T1000 (cell line): ENCODE measurements around the gene IFIT1.
"Not testable (repeated sequence)": the region's sequence is repeated elsewhere in the genome, so short reads cannot be mapped to it uniquely, and the experiment has no call there.

Source experiments
- DNase-seq: peaks from one replicate; lab custom pipeline; 2025; ENCODE audit warnings: mixed read lengths; lab: John Stamatoyannopoulos, UW

IFIT1 gene

DNA sequence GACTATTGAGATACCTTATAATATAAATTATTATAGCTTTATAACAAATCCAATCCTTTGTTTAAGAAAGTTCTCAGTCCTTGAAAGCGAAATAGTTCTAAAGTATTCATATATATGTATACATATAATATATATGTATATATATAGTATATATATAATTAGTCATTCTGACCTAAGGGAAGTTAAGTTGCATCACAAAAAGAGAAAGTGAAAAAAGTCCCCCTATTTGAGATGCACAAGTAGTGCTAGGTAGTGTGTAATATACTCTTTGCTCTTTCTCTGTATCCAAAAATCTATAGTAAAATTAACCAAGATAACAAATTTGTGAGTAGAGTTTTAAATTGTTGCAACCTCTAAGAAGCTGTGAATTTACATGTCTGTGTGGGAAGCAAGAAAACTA is 27.9 kb upstream of the IFIT1 start:
- no peak for DNase-seq

DNA sequence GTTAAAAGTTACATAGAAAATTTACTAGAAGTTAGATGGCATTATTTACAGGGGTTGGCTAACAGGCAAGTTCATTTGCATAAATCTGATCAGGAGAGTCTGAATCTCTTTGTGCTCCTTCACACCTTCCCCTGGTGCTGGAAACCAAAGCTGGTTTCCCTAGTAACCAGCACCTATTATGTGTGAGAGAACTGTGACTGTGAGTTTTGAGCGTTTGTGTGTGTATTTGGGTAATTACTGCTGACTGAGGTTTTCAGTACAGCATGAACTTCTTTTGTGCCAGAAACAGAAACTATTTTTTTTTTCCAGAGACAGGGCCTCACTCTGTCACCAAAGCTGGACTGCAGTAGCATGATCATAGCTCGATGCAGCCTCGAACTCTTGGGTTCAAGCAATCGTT is 24.9 kb upstream of the IFIT1 start:
- DNase-seq: no peak

DNA sequence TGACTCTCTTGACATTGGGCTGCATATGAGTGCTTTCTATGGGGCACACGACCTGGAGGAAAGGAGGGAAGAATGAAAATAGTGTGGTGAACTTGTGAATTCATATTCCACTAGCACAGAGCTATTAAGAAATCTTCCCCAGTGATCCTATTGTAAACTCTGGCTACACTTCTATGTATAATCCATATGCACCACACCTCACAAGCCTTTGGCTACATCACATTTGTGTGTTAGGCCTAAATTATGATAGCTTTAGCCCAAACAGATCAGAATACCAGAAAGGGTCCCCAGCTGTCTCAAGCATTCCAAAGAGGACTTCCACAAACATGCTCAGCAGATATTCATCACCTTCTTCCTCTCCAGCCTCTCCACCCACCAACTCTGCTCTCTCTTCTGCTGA is 24.3 kb upstream of the IFIT1 start:
- DNase-seq: no peak

DNA sequence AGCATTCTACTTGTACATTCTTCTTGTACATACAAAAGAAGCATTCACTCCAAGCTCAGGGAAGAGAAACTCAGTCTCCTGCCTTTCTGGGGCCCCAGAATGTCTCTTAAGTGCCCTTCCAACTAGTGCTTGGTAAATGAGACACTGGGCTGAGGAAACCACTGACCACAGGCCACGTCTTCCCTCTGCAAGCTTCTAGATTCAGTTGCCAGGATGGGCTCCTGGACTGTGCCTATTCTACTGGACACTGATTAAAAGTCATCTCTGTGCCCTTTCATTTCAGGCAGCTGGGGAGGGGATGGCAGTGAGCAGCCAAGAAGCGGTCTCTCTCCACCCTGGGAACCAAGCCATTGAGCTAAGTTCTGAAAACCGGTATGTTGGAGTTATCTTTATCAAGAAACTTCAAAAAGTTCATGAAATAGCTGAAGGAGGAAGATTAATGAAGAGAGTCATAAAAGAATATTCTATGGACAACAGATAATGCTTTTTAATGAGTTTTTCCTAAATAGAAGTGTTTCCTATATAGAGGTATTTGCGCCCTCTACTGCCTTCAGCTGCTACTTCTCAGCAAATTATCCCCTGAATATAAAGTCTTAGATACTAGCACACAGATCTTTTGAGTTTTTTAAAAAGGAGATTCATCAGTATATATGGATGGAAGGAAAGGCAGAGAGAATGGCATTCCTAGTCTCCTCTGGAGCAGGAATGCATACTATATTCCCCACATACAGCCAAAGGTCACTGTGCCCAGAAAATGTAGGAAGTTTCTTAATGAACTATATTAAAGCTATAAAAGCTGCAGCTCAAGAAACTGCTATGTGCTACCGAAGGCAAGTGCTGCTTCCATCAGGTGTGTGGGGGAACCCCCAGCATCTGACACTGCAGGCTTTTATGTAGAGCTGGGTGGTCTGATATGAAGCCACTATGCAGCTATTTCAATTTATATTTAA is 23.0 kb upstream of the IFIT1 start:
- no peak for DNase-seq

DNA sequence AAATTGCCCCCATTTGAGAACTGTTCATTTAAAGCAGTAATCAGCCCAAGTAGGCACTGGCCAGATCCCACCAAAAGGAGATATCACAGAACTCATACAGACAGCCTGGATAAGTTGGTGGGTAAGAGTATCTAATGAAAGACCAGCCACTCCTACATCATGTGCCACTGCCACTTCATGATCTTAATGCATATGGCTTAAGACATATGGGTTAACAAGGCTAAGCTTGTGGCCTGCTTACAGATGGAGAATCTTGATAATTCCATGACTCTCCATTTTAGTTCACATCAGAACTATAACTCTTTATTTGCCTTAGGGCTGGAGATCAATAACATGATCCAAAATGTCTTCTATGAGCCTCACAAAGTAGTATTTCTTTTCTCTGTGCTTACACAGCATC is 21.3 kb upstream of the IFIT1 start:
- no peak for DNase-seq

DNA sequence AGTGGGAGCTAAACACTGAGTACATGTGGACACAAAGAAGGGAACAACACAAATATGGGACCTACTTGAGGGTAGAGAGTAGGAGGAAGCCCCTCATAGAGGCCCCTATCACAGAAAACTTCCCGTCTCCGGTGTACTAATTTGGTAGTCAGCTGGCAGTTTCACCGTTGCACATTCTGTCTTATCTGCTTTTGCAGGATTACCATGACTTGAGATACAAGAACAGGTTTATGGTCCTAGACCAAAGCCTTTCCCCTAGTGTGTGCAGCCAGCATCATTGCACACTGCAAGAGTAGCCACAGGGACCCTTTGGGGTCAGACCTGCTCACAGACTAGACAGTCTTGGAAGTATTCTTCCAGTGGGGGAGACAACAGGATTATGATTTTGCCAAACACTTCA is 20.4 kb upstream of the IFIT1 start:
- no peak for DNase-seq

DNA sequence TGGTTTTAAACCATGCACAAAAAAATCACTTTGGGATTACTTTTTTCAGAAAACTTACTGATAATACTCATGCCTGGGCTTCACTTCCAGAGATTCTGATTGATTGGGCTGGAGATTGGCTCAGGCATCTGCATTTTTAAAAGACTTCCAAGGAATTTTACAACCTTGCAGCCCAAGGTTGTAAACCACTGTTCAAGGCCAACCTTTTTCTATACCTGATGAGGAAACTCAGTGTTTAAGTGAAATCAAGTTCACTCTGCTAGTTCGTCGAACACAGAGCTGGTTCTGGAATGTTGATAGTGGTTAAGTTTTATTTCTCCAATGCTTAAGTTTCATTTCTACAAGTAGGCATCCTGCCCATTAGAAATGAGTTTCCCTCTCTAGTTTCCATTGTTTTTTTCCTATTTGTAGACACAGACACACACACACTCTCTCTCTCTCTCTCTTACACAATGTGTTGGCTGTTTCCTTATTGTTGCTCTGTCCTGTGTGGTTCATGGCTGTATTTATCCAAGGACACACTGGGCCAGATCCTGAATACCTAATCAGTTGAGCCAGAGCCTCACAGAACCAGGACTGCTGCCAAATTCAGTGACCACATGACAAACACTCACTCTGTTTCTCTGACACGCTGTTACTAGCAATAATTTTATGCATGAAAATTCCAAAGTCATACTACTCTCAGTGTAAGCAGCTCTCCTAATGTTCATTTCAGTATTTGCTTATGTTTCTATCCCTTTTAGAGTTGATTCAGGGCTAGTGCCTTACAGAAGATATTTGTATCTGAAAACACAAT is 18.3 kb upstream of the IFIT1 start:
- peak; percentile 28 for DNase-seq

DNA sequence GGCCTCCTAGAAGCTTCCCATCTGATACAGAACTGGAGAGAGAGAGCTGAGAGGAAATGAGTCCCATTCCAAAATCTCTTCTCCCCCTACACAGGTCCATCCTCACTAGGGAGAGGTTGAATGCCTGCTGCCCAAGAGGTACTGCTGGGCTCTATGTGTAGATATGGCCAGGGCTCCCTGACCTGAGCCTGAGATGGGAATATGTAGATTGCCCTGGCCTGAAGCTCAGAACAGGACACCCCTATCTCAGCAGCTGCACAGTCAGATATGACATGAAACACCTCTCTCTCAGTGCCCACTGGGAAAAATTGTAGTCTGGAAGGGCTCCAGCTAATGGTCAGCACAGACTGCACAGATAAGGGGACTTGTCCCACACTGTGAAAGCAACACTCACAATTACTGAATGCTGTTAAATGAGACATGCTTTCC is 17.7 kb upstream of the IFIT1 start:
- DNase-seq: no peak

DNA sequence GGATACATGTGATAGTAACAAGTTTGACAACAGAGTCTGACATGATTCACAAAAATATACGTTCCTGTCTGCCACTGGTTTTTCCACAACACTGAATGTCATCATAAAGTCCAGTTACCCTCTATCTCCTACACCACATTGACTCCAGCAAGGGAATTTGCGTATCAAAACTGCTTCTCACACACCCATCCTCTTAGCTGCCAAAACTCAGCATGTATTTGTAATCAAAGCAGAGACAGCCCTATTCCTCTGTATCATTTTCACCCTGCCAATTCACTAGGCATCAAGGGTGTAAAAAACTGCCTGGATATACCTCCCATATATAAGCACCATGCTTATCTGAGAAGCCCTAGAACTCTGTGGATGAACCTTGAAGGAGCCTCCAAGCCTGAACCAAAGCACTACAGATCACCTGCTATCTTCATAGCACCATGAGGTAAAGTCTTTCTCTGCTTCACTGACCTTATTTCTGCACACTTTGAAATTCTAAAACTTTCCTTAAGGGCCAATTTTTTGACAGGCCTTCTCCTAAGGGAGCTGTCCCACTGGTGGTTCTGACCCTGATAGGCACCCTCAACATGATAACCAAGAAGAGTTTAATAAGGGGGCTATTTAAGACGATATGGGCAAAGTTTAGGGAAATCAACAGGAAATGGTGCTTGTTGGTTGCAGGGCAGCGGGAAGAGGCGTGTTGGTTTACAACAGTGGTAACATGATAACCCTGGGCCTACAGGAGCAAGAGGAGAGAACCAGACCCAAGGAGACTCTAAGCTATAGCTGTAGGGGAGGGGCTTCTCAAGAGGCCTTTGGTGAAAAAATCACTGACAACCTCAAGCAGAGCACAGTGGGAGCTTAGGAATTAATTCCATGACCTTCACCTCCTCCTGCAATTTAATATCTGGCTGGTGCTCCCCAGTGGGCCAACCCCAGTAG is 14.5 kb upstream of the IFIT1 start, which contains the start of gene IFIT1B:
IFIT1B (plus strand) TSS at position 352 of the 933 bp plus-strand sequence; CDS start at position 432, 80 bp downstream.
- DNase-seq: no peak

DNA sequence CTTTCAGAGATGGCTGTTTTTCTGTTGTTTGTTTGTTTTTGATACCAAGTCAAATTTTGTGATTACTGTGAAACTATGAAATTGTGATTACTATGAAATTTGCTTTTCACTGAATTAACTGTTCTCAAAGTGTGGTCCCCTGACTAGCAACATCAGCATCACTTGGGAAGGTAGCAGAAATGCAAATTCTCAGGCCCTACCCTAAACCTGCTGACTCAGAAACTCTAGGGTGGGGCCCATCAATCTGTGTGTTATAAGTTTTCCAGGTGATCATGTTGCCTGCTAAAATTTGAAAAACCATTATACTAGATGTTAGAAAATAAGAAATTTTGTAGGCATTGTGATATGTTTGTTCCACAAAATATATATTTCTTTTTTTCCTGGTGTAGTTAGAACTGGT is 13.3 kb upstream of the IFIT1 start:
- no peak for DNase-seq

DNA sequence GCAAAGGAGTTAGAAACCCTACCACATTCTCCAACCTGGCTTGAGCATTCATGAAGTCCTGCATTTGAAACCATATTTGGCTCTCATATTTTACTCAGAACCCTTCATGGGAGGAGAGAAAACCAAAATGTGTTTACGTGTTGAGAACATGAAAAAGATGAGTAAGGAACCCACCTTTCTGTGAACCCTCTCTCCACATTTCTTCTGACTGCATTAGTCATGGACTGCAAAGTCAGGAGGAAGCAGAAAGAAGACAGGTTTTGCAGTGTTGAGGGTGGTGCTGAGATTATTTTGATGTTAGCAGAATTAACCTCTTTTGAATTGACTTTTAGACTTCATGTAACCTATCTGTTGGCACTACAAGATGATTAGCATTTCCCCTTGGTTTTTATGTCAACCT is 9.7 kb upstream of the IFIT1 start:
- no peak for DNase-seq

DNA sequence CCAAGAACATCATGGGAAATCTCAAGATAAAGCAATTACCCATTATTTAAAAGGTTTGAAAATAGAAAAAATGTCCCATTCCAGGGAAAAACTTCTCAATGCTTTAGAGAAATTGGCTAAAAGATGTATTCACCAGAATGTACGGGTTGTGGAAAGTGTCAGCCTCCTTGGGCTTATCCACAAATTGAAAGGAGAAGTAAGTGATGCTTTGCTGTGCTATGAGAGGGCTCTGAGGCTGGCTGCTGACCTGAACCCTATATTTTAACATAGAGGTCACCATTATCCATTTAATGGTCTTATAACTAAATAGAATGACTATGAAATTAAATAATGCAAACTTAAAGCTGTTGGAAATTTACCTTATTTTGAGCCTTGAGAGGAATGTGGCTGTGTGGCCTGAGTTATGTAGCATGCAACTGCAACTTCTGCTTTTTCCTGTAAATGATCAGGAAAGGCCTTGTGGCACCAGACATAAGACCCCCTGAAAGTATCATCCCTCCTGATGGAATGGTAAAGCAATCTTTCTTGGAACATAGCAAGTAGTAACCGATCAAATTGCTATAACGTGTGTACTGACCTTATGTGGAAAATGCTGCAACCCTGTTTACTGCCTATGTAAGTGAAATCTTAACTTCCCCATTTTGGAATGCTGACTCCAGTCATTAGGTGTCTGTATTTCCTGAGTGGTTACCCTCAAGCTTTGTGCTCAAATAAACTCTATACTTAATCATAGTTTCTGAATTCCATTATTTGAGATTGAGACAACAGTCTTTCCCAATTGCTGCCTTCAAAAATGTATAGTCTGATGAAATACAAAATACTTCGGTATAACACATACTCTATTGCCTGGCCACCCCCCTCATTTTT is 7.7 kb upstream of the IFIT1 start:
- no peak for DNase-seq

DNA sequence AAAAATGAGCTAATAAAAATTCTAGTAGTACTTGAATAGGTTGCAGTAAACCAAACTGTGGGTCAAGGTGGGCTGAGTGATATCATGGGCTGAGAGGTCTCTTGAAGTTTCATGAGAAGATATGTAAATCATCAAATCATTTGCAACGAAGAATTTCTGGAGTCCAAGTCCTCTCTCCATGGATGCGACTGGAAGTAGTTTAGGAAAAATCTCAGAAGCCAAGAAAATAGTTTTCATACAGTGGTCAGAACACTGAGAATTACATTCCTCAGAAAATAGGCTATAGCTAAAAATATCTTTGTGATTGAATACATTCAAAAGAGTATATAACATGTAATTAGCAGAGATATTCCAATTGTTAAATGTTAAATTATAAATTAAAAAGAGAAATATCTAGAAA is 3.6 kb upstream of the IFIT1 start:
- no peak for DNase-seq

DNA sequence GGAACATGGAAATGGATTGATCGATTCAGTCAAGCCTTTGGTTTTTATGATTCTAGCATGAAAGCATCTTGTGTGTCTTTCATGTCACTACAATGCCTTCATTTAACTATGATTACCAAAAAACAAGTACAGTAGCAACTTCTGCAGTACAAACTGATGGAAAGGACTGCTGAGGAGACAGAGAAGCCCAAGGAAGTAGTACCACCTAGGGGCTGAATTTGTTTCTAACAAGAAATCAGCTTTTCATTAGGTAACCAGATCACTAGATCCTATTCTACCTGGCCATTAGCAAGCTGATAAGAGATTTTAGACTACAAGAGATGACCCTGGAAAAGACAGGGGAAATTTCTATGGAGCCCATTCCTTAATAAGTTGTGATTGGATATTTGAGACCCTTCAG is 3.2 kb upstream of the IFIT1 start:
- no peak for DNase-seq

DNA sequence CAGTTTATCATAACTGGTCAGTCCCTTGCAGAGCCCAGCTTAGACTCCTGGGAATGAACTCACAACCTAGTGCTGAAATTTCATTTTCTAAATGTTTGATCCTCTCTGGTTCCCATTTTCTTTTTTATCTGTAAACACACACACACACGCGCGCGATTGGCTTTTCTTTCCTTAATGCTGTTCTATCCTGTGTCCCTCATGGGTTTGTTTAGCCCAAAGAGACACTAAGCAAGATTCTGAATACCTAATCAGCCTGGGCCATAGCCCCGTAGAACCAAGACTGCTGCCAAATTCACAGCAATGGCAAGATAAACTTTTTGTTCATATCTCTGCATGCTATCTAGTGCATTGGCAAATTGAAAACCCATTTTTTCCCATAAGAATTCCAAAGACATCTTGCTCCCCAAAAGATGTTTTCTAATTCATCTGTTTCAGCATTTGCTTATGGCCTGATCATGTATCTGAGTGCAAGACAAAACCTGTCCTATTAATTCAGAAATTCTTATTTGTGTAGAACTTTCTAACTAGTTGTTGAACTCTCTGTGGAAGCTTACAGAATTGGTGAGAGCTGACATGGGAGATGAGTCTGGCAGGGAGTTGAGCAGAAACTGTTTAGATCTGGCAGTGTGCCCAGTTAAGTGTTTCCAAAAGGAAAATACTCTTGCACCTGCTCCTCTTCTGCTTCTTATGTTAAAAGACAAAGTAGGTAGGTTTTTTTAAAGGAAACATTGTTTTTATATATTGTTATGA is 1.8 kb upstream of the IFIT1 start:
- DNase-seq: no peak

DNA sequence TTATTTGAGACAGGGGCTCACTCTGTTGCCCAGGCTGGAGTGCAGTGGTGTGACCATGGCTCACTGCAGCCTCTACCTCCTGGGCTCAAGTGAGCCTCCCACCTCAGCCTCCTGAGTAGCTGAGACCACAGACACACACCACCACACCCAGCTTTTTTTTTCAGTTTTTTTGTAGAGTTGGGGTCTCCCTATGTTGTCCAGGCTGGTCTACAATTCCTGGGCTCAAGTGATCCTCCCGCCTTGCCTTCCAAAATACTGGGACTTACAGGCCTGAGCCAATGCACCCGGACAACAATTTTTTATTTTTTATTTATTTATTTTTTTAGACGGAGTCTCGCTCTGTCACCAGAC is 1.2 kb upstream of the IFIT1 start:
- not testable (repeated sequence) for DNase-seq

DNA sequence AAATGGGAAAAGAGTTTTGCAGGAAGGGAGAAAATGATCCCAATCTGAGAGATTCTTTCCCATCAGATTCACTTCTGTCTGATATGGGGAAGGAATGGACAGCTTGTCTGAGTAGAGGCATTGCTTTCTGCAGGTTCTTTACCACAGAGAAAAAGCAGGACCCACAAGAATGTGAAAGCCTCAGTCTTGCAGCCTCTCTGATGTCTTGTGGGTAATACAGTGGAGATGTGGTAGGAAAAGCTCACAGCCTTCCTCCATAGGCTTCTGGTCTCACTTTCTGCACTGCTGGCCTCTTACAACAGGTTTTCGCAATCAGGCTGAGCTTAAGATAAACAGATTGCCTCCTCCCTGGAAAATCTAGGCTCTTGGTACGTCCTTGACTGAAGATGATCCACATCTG is 551 bp downstream of the IFIT1 start:
- no peak for DNase-seq

DNA sequence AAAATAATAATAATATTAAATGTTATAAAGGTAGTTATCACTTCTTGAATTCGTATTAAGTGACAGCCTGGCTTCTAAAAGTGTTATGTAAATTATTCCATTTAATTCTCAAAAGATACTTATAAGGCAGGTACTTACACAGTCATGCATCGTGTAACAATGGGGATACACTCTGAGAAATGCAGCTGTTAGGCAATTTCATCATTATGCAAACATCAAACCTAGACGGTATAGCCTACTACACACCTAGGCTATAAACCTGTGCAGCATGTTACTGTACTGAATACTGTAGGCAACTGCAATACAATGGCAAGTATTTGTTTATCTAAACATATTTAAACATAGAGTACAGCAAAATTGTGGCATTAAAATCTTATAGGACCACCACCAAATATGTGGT is 1.5 kb downstream of the IFIT1 start:
- DNase-seq: no peak

DNA sequence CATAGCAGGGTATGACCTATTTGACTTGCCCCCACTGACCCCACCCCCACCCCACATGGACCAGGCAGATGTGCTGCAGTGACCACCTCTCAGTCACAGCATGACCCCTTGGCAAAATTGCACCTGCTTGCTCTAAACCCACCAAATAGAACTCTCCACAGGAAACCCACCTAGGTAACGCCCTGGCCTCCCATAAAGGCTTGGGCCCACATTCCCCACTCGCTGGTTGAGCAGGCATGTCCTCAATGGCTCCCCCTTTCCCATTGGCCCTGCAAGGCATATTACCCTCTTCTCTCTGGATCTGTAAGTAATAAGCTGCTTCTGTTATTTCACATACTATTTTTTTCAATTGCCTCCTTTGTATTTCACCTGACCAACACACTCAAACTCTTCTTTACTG is 2.7 kb downstream of the IFIT1 start:
- DNase-seq: no peak

DNA sequence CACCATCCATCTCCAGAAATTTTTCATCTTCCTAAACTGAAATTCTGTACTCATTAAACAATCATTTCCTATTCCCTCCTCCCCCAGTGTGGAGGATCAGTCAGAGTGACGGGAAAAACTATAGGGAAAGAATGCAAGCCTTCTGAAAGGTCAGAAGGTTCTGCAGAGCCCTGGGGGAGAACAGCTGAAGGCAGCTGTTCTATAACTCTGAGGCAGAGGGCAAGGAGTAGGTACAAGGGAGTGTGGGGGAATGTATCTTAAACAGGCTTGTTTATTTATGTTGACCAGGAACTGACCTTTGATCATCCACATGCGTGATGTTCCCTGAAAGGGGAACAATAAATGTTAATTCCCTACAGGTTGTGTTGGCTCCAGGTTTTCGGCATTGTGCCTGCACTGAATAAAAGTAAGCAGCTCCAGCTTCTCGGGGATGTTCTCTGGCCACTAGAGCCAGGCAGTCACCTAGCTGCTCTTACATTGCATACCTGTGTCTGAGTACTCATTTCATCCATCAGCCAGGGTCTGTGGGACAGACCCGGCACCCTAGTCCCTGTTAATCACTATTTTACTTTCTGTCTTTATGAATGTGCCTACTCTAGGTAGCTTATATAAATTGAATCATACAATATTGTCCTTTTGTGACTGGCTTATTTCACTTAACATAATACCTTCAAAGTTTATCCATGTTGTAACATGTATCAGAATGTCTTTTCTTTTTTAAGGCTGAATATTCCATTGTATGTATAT is 5.8 kb downstream of the IFIT1 start:
- DNase-seq: no peak
